Right lobe of liver (tissue), 6 donors: ENCODE results near the gene CFAP77. TPM values are rescaled to one million over a fixed set of nuclear protein-coding genes. Genes with fewer than 3 reads are reported as not detected.

Source experiments
- ATAC-seq, 4 donors: fragments of 200-7000 bp; cut with Tn5 transposase; one replicate each; pipeline ENCODE4 v1.9.1; 2020; ENCODE audit warnings: mild to moderate bottlenecking in 4 of 4, moderate library complexity in 4 of 4
- DNase-seq, 3 donors: peaks; one replicate each; pipeline ENCODE4 v3.0.0-alpha.2; 2020
- H3K27ac ChIP-seq, 3 donors: fragments of 200-600 bp; one replicate each; pipeline ENCODE4 v1.8.0; 2022
- H3K27me3 ChIP-seq, 2 donors: fragments of 200-600 bp; one replicate each; pipeline ENCODE4 v1.8.0; 2022
- H3K36me3 ChIP-seq, 4 donors: fragments of 200-600 bp; sonication (generic) in 1 of 4; one replicate each; pipeline versions ENCODE4 v1.5.1 to v1.8.0; 2017 to 2022; ENCODE audit warnings: control low read depth in 1 of 4
- H3K4me1 ChIP-seq, 4 donors: fragments of 200-600 bp; sonication (generic) in 1 of 4; one replicate each; pipeline versions ENCODE4 v1.5.1 to v1.8.0; 2017 to 2022; ENCODE audit warnings: control low read depth in 1 of 4
- H3K4me3 ChIP-seq, 3 donors: fragments of 200-600 bp; one replicate each; pipeline ENCODE4 v1.8.0; 2022
- H3K9me3 ChIP-seq, 4 donors: fragments of 200-600 bp; sonication (generic) in 1 of 4; one replicate each; pipeline versions ENCODE4 v1.5.1 to v1.8.0; 2017 to 2022; ENCODE audit warnings: control low read depth in 1 of 4
- POLR2A ChIP-seq: fragments of 450-650 bp; IDR thresholded peaks from one replicate; pipeline ENCODE4 v1.6.1; 2017; ENCODE audit warnings: antibody characterized with exemption, mild to moderate bottlenecking
- WGBS: methylation state at CpG from one replicate; pipeline ENCODE4 v1.1.6; 2018; ENCODE audit warnings: low coverage, low lambda C conversion rate; ENCODE audit not compliant: insufficient coverage; ENCODE audit errors: missing lambda C conversion rate; 5-methylcytosine and 5-hydroxymethylcytosine counted together
- intact Hi-C, 2 donors: fragments of 100-400 bp; cut with DNase I; formaldehyde crosslinking; loops; one replicate each; pipeline versions ENCODE4 v1.11.2 to v1.14.1; 2022
- total RNA-seq, 6 experiments: library from RNA; depleted of rRNA in 2 of 6; stranded (reverse); fragments of >200 nt in 2 of 6; fragmentation: NEBNext Ultra II Directional in 3 of 6; extraction: Animal tissue kit (Norgen Biotek cat#: 25700) in 3 of 6; gene quantifications; one replicate each; pipeline versions ENCODE4 v1.1.0 to v1.2.4, GENCODE V29; 2016 to 2023
- TF ChIP-seq, protein P1 (sequence below), 4 donors: fragments of 200-600 bp in 3 of 4; fragments of 450-650 bp in 1 of 4; IDR thresholded peaks; one replicate each; pipeline versions ENCODE4 v1.5.1 to v1.8.0; 2016 to 2022; ENCODE audit warnings: antibody characterized with exemption in 4 of 4, mild to moderate bottlenecking in 2 of 4
- donor health status: DM: no; HTN: yes; CAD: no.
- donor health status: DM: no; HTN: no; CAD: no.
- donor health status: DM: no; HTN: no; CAD: no.
- donor health status: DM: no; HTN: yes; CAD: no.
- donor health status: DM: no; HTN: yes; CAD: no.

The CFAP77 gene
- total RNA-seq, 6 experiments from 2014 or later, result not detected

DNA sequence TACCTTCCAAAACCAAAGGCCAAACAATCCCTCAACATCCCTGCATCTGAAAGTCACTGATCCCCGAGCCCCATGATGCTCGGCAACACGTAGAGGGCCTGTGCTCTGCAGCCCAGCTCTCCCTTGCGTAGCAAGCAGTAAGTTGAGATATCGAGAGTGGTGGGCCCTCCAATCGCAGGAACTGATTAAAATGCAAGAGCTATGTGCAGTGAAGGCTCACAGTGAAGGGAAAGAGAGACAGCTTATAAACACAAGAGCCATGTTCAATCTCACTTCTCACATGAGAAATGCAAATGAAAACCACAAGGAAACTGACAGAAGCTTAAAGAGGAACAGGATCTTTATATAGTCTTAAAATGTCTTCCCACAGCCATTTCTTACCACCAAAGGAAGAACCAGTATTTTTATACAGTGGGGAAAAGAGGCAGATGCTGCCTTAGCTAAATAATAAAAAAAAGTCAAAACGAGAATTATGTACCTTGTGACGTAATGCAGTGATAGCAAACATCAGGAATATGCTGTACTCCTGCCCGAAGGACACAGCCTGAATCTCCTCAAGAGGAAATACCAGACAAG, 28.0 kb upstream of the CFAP77 start:
- no peaks in the 10 kb centered on the region for H3K9me3 ChIP-seq
- peaks cover 0 to 25% (median 8%) of the 10 kb centered on the region in 4 donors for H3K36me3 ChIP-seq
- TF ChIP-seq POLR2A, result no peak
- TF ChIP-seq, protein P1, sequence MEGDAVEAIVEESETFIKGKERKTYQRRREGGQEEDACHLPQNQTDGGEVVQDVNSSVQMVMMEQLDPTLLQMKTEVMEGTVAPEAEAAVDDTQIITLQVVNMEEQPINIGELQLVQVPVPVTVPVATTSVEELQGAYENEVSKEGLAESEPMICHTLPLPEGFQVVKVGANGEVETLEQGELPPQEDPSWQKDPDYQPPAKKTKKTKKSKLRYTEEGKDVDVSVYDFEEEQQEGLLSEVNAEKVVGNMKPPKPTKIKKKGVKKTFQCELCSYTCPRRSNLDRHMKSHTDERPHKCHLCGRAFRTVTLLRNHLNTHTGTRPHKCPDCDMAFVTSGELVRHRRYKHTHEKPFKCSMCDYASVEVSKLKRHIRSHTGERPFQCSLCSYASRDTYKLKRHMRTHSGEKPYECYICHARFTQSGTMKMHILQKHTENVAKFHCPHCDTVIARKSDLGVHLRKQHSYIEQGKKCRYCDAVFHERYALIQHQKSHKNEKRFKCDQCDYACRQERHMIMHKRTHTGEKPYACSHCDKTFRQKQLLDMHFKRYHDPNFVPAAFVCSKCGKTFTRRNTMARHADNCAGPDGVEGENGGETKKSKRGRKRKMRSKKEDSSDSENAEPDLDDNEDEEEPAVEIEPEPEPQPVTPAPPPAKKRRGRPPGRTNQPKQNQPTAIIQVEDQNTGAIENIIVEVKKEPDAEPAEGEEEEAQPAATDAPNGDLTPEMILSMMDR (IDR thresholded peaks at IDR 0.05), result no peak
- WGBS, result 65% methylated on average over 7 of the region's 9 CpGs
- H3K4me1 ChIP-seq, result no peaks in the 10 kb centered on the region
- no peaks in the 10 kb centered on the region for H3K27me3 ChIP-seq
- intact Hi-C loops, result no loop called here
- no peak overlapping the region for H3K4me3 ChIP-seq
- ATAC-seq (peak in 1 of 4 donors; percentile 29), DNase-seq (peak in 1 of 3 donors; percentile 29)
- no peak overlapping the region for H3K27ac ChIP-seq

DNA sequence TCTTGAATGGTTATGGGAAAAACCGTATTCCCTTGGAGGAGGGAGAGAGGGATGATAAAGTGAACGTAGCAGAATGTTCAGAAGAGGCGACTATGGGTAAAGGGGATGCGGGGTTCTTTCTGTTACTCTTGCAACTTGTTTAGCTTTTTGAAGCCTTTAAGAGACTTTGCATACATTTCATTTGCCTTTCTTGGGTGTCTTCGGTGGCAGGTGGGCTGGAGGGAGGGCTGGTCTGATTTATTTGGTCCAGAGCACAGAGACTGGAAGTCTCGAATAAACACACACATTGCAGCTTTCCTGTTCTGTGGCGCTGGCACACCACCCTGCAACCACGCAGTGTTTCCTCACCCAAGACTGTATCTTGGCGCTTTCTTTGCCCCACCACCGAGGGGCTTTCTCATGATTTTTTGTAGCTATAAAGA, 26.5 kb upstream of the CFAP77 start:
- no peak for TF ChIP-seq POLR2A
- TF ChIP-seq, protein P1 (IDR thresholded peaks at IDR 0.05), result no peak
- intact Hi-C loops, result no loop called here
- DNase-seq (peak in 1 of 3 donors; percentile 11), ATAC-seq (no peak)
- Histone ChIP-seq H3K36me3 (peaks cover 0 to 37% (median 15%) of the 10 kb centered on the region in 4 donors), H3K27ac (no peak overlapping the region), H3K27me3 (no peaks in the 10 kb centered on the region), H3K9me3 (no peaks in the 10 kb centered on the region), H3K4me1 (no peaks in the 10 kb centered on the region), H3K4me3 (no peak overlapping the region)
- 81% methylated on average over 10 of the region's 10 CpGs for WGBS

DNA sequence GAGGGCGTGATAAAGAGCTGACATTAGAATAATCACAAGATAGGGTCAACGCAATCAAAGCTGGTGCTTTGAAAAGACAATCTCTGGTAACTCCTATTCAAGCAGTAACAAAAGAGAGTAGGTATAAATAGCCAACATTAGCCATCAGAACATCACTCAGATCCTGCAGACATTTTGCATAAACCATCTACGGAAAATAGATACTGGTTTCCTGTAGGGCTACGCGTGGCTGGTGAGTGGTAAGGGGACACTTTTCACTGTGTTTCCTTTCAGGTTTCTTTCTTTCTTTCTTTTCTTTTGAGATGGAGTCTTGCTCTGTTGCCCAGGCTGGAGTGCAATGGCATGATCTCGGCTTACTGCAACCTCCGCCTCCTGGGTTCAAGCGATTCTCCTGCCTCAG, 25.6 kb upstream of the CFAP77 start:
- peaks cover 0 to 46% (median 17%) of the 10 kb centered on the region in 4 donors for H3K36me3 ChIP-seq
- TF ChIP-seq POLR2A, result no peak
- TF ChIP-seq, protein P1 (IDR thresholded peaks at IDR 0.05), result no peak
- WGBS, result 76% methylated on average over 5 of the region's 8 CpGs

DNA sequence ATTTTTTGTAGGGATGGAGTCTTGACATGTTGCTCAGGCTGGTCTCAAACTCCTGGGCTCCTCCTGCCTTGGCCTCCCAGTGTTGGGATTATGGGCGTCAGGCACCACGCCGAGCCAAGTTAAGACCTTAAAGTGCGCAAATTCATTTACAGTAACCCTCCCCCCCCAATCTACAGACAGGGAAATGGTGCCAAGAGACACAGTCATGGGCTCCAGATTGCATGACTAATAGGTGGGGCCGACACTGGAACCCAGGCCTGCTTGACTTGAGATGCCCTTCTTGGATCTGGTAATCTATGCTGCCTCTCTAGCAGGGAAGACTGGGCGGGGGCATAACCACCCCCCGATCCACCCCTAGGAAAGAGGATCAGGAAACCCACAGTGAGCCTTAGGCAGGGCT, 22.9 kb upstream of the CFAP77 start:
- WGBS, result 100% methylated on average over 5 of the region's 7 CpGs
- no peaks in the 10 kb centered on the region for H3K9me3 ChIP-seq
- DNase-seq (no peak), ATAC-seq (no peak)
- H3K4me1 ChIP-seq, result no peaks in the 10 kb centered on the region
- H3K27ac ChIP-seq, result no peak overlapping the region
- no peak overlapping the region for H3K4me3 ChIP-seq
- H3K27me3 ChIP-seq, result no peaks in the 10 kb centered on the region
- H3K36me3 ChIP-seq, result peaks cover 0 to 64% (median 32%) of the 10 kb centered on the region in 4 donors
- TF ChIP-seq, protein P1 (IDR thresholded peaks at IDR 0.05), result no peak
- TF ChIP-seq POLR2A, result no peak
- intact Hi-C loops, result no loop called here

More for the DNA sequence above, 25.6 kb upstream of the CFAP77 start:
- Histone ChIP-seq H3K27ac (no peak overlapping the region), H3K4me1 (no peaks in the 10 kb centered on the region), H3K27me3 (no peaks in the 10 kb centered on the region), H3K9me3 (no peaks in the 10 kb centered on the region), H3K4me3 (no peak overlapping the region)
- ATAC-seq (no peak), DNase-seq (no peak)
- intact Hi-C loops, result no loop called here
